ENCODE results near the gene PHF14. TPM values are rescaled to one million over a fixed set of nuclear protein-coding genes. Genes with fewer than 3 reads are reported as not detected.

PHF14 gene
- total RNA-seq, 1 experiment from 2014 or later, result 49.3 TPM

DNA sequence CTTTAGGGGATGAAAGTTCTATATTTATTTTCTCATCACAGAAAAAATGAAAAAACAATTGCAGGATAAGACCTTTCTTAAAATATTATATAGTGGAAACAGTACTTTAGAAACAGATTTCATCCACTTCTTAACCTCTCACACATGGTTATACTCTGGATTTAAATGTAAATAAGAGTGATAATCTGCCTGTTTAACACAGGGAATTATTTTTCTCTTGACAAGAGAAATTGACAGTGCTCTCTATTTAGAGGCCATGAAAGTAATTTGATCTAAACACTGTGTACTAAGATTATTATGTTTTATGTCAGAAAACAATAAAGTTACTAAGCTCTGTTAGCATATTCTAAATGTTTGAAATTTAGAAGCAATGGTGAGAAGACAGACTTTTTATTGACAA is 88.4 kb downstream of the PHF14 start:
- Histone ChIP-seq H3K27me3 (ENCODE audit: insufficient read depth, low read depth) (no peaks in the 10 kb centered on the region), H3K36me3 (ENCODE audit: low read depth) (peaks cover 13% of the 10 kb centered on the region; the same call in 1 of the 2 replicates), H3K4me2 (no peak overlapping the region), H3K79me2 (ENCODE audit: low read depth) (no peaks in the 10 kb centered on the region), H3K9me2 (ENCODE audit: insufficient read depth) (no peaks in the 10 kb centered on the region; the same call in 1 of the 2 replicates), H3K9me3 (ENCODE audit: insufficient read depth, low read depth) (no peaks in the 10 kb centered on the region), H3K4me3 (no peak overlapping the region), H4K20me1 (ENCODE audit: insufficient read depth) (no peaks in the 10 kb centered on the region; the same call in 1 of the 2 replicates), H3K27ac (no peak overlapping the region), H2AFZ (no peak overlapping the region), H3K4me1 (replicated peaks; ENCODE audit: insufficient read depth) (no peaks in the 10 kb centered on the region), H3F3A (ENCODE audit: insufficient read depth, low read depth) (no peaks in the 10 kb centered on the region)
- intact Hi-C loops (cut with micrococcal nuclease; ENCODE audit: unreplicated experiment), result no loop called here
- POLR2A ChIA-PET (ENCODE audit: unreplicated experiment), result no interaction called here
- no peak for DNase-seq
- CTCF ChIA-PET, result interaction anchor here (0.6 kb wide), 1 partner anchor 60 kb away, joined by 6 read pairs; no protein-coding TSS in a partner anchor
- TF ChIP-seq CTCF (conservative IDR thresholded peaks at IDR 0.05) (no peak), EZH2 (IDR thresholded peaks at IDR 0.05; ENCODE audit: low read depth) (no peak)
- BruUV-seq (replicated peaks), result no TSS peak

- H4K20me1 ChIP-seq (ENCODE audit: insufficient read depth), result no peaks in the 10 kb centered on the region; the same call in 1 of the 2 replicates
- no peak for TF ChIP-seq EZH2 (IDR thresholded peaks at IDR 0.05; ENCODE audit: low read depth)
- no peak for TF ChIP-seq CTCF (conservative IDR thresholded peaks at IDR 0.05)
- DNase-seq, result no peak
- H3K27me3 ChIP-seq (ENCODE audit: insufficient read depth, low read depth), result no peaks in the 10 kb centered on the region
- ChIA-PET CTCF (interaction anchor here (0.7 kb wide), 1 partner anchor 143 kb away, joined by 3 read pairs; no protein-coding TSS in a partner anchor), POLR2A (ENCODE audit: unreplicated experiment) (no interaction called here)
- no peaks in the 10 kb centered on the region for H3K9me2 ChIP-seq (ENCODE audit: insufficient read depth)
- no TSS peak for BruUV-seq (replicated peaks)
- peaks cover 2% of the 10 kb centered on the region; the same call in 1 of the 2 replicates for H3K36me3 ChIP-seq (ENCODE audit: low read depth)
- intact Hi-C loops (cut with micrococcal nuclease; ENCODE audit: unreplicated experiment), result no loop called here
- no peaks in the 10 kb centered on the region for H3K9me3 ChIP-seq (ENCODE audit: insufficient read depth, low read depth)
- no peaks in the 10 kb centered on the region for H3K79me2 ChIP-seq (ENCODE audit: low read depth)
- H2AFZ ChIP-seq, result no peak overlapping the region
- H3K4me1 ChIP-seq (replicated peaks; ENCODE audit: insufficient read depth), result no peaks in the 10 kb centered on the region
- no peak overlapping the region for H3K4me3 ChIP-seq
- no peak overlapping the region for H3K27ac ChIP-seq
- H3F3A ChIP-seq (ENCODE audit: insufficient read depth, low read depth), result no peaks in the 10 kb centered on the region
- no peak overlapping the region for H3K4me2 ChIP-seq
These were observed 95.9 kb downstream of the PHF14 start for GRCh38 chr7:11069591-11069990.

DNA sequence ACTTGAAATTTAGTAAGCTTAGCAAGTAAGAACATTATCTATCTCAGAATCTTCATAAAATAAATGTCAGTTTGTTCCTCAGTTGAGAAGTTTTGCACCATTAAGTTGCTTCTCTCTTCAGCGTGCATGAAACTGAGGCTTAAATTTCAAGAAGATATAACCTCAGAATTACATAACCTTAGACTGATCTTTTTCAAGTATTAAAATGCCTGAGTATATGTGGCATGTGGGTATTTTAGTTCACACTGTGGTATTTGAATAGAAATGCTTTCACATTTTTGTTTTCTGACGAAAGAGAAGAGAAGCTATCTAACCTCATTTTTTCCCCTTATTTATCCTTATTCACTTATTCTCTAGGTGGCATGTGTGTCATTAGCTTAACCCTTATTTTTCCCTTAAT is 104.1 kb downstream of the PHF14 start:
- H3K9me2 ChIP-seq (ENCODE audit: insufficient read depth), result no peaks in the 10 kb centered on the region
- no peak overlapping the region for H3K4me3 ChIP-seq
- no peaks in the 10 kb centered on the region for H4K20me1 ChIP-seq (ENCODE audit: insufficient read depth)
- TF ChIP-seq EZH2 (IDR thresholded peaks at IDR 0.05; ENCODE audit: low read depth), result no peak
- TF ChIP-seq CTCF (conservative IDR thresholded peaks at IDR 0.05), result no peak
- no peaks in the 10 kb centered on the region for H3K9me3 ChIP-seq (ENCODE audit: insufficient read depth, low read depth)
- DNase-seq, result no peak
- H3K36me3 ChIP-seq (ENCODE audit: low read depth), result no peaks in the 10 kb centered on the region
- no peaks in the 10 kb centered on the region for H3K27me3 ChIP-seq (ENCODE audit: insufficient read depth, low read depth)
- no peaks in the 10 kb centered on the region for H3K79me2 ChIP-seq (ENCODE audit: low read depth)
- no peaks in the 10 kb centered on the region for H3K4me1 ChIP-seq (replicated peaks; ENCODE audit: insufficient read depth)
- no TSS peak for BruUV-seq (replicated peaks)
- H3K27ac ChIP-seq, result no peak overlapping the region
- no peak overlapping the region for H2AFZ ChIP-seq
- ChIA-PET CTCF (no interaction called here), POLR2A (ENCODE audit: unreplicated experiment) (no interaction called here)
- intact Hi-C loops (cut with micrococcal nuclease; ENCODE audit: unreplicated experiment), result no loop called here
- no peak overlapping the region for H3K4me2 ChIP-seq
- no peaks in the 10 kb centered on the region; the same call in 1 of the 2 replicates for H3F3A ChIP-seq (ENCODE audit: insufficient read depth, low read depth)
